ENCODE results near the gene UQCRHL.
"Not testable (repeated sequence)": the region's sequence is repeated elsewhere in the genome, so short reads cannot be mapped to it uniquely, and the experiment has no call there.

Gene UQCRHL

DNA sequence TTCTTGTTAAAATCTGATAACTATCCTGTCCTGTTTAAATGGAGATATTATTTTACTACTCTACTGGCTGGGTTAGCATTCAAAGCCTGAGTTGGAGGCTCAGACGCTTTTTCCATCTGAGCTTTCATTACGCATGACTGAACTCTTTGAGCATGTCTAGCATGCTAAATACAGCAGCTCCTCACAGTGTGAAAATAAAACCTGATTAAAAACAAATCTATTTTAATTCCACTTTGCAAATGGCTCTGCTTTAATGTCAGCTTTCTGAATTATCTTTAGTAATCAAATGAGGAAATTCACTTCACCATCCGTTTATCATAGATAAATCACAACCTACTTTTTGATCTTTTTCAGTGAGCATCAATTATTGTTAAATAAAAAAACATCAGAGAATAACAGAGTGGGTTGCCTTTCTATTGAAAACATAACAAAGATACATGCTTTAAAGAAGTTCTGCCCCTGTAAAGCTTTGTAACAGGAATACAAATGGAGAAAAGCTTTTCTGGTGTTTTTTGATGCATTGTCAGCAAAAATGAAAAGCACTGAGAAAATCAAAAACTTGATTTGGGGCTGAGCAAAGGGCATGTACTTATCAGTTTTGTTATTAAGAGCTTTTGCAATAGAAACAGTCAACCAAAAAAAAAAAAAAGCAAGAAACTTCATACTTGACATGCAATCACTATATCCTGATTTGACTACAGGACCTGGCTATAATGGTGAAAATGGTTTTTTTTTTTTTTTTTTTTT, 36.5 kb upstream of the UQCRHL start:
- Mint-ChIP-seq H3K4me3 (no peak overlapping the region), H3K9me3 (no peaks in the 10 kb centered on the region), H3K27me3 (no peaks in the 10 kb centered on the region), H3K36me3 (peaks cover 2% of the 10 kb centered on the region), H3K27ac (no peak overlapping the region), H3K4me1 (peaks cover 28% of the 10 kb centered on the region)
- CTCF ChIA-PET = interaction anchor here (0.7 to 0.8 kb wide), 2 partner anchors 10 to 17 kb away, joined by 3 to 4 read pairs; no protein-coding TSS in a partner anchor
- DNase-seq = no peak

GRCh38 chr1:15838721-15839120, 31.3 kb upstream of the UQCRHL start:
- no peak for DNase-seq
- no peak overlapping the region for H3K27ac Mint-ChIP-seq
- H3K4me3 Mint-ChIP-seq = no peak overlapping the region
- CTCF ChIA-PET = interaction anchor here (0.8 kb wide), 1 partner anchor 16 kb away, joined by 3 read pairs; no protein-coding TSS in a partner anchor
- peaks cover 11% of the 10 kb centered on the region for H3K27me3 Mint-ChIP-seq
- H3K4me1 Mint-ChIP-seq = peaks cover 19% of the 10 kb centered on the region
- no peaks in the 10 kb centered on the region for H3K9me3 Mint-ChIP-seq
- no peaks in the 10 kb centered on the region for H3K36me3 Mint-ChIP-seq

DNA sequence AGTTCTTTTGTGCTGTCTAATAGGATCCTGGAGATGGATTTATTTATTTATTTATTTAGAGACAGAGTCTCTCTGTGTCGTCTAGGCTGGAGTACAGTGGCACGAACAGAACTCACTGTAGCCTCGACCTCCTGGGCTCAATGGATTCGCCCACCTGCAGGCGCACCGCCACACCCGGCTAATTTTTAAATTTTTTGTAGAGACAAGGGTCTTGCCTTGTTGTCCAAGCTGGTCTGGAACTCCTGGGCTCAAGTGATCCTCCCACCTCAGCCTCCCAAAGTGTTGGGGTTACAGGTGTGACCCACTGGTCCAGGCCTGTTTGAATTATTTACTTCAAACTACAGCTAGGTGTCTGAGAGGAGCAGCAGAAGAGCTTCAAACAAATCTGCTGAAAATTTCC, 30.5 kb upstream of the UQCRHL start:
- Mint-ChIP-seq H3K4me1 (peaks cover 22% of the 10 kb centered on the region), H3K36me3 (no peaks in the 10 kb centered on the region), H3K9me3 (no peaks in the 10 kb centered on the region), H3K27me3 (peaks cover 11% of the 10 kb centered on the region), H3K4me3 (peak overlapping the region; percentile 85), H3K27ac (peak overlapping the region; percentile 45)
- CTCF ChIA-PET = interaction anchor here (0.8 kb wide), 1 partner anchor 16 kb away, joined by 3 read pairs; no protein-coding TSS in a partner anchor
- no peak for DNase-seq

DNA sequence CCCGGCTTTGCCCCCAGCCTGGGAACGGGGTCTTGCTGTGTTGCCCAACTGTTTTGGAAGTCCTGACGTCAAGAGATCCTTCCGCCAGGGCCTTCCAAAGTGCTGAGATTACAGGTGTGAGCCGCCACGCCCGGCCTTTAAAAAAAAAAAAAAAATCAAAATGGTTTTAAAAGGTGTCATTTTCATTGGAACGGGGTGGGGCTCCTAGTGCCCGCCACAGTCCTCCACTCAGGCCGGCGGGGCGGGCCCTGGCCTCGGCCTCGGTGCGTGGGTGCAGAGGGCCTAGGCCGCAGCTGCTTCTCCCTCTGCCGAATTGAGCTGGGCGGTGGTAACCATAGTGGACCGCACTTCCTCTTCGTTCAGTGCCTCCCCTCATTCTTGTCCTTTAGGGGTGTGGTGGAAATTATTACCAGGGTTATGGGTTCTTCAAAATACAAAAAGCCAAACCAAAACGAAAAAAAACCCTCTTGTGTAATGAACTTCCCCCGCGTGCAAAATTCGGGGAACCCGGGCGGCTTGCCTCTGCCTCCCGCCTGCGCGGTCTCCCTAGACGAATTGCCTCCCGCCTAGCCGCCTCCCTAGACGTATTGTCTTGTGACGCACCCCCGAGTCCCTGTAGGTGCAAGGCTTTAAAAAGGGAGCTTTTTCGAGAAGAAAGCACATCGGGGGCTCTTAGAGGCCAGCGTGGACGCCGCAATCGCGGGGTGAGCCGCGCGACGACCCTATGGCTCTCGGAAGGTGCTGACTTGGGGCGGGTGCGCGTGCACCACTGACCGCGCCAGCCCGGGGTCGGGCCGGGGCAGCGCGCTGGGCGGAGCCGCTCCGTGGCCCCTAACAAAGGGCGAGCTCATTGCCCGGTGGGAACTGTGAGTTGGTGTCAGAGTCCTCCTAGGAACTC, 29.6 kb upstream of the UQCRHL start:
- peak overlapping the region; percentile 98 for H3K27ac Mint-ChIP-seq
- DNase-seq = peak; percentile 70
- peaks cover 11% of the 10 kb centered on the region for H3K27me3 Mint-ChIP-seq
- H3K4me3 Mint-ChIP-seq = peak overlapping the region; percentile 85
- no peaks in the 10 kb centered on the region for H3K36me3 Mint-ChIP-seq
- H3K4me1 Mint-ChIP-seq = peaks cover 26% of the 10 kb centered on the region
- H3K9me3 Mint-ChIP-seq = no peaks in the 10 kb centered on the region
- CTCF ChIA-PET = no interaction called here

- H3K27ac Mint-ChIP-seq = peak overlapping the region; percentile 98
- peaks cover 11% of the 10 kb centered on the region for H3K27me3 Mint-ChIP-seq
- peaks cover 31% of the 10 kb centered on the region for H3K4me1 Mint-ChIP-seq
- H3K9me3 Mint-ChIP-seq, DNase-seq, H3K36me3 Mint-ChIP-seq, CTCF ChIA-PET: not testable (repeated sequence)
- peak overlapping the region; percentile 85 for H3K4me3 Mint-ChIP-seq
These were observed 29.0 kb upstream of the UQCRHL start for GRCh38 chr1:15836511-15836771.

- Mint-ChIP-seq H3K27ac (peak overlapping the region; percentile 98), H3K9me3 (no peaks in the 10 kb centered on the region), H3K36me3 (peaks cover 5% of the 10 kb centered on the region), H3K4me3 (peak overlapping the region; percentile 85), H3K27me3 (peaks cover 11% of the 10 kb centered on the region), H3K4me1 (peaks cover 32% of the 10 kb centered on the region)
- CTCF ChIA-PET = interaction anchor here (0.7 kb wide), 1 partner anchor 20 kb away, joined by 3 read pairs; no protein-coding TSS in a partner anchor
- DNase-seq = peak; percentile 99
These were observed 28.5 kb upstream of the UQCRHL start for GRCh38 chr1:15835741-15836510.

DNA sequence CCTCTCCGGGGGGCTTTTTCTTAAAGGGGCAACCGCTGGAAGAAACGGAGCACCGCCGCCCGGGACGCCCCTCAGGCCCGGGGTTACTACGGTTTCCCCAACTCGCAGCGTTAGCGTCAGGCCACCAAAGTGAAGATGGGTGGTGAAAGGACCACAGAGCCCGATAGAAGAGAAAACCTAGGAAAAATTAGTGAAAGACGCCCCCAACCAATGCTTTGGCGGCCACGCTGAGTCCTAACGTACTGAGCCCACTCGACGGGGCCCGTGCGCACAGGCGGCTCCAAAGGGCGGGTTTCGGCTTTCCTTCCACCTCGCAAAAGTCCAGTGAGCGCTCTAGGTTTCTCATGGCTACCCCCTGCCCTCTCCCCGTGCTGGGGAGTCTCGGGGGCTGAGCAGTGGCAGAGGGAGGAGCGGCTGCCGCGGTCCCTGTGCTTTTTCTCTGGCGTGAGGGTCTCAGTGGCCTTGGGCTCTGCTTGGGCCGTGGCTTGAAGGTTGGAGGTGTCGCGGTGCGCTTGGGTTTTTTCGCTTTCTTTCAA, 27.8 kb upstream of the UQCRHL start:
- Mint-ChIP-seq H3K4me3 (peak overlapping the region; percentile 85), H3K27ac (peak overlapping the region; percentile 98), H3K36me3 (peaks cover 9% of the 10 kb centered on the region), H3K27me3 (peaks cover 11% of the 10 kb centered on the region), H3K4me1 (peaks cover 38% of the 10 kb centered on the region), H3K9me3 (no peaks in the 10 kb centered on the region)
- DNase-seq = no peak
- CTCF ChIA-PET = interaction anchor here (0.7 kb wide), 1 partner anchor 20 kb away, joined by 3 read pairs; no protein-coding TSS in a partner anchor

DNA sequence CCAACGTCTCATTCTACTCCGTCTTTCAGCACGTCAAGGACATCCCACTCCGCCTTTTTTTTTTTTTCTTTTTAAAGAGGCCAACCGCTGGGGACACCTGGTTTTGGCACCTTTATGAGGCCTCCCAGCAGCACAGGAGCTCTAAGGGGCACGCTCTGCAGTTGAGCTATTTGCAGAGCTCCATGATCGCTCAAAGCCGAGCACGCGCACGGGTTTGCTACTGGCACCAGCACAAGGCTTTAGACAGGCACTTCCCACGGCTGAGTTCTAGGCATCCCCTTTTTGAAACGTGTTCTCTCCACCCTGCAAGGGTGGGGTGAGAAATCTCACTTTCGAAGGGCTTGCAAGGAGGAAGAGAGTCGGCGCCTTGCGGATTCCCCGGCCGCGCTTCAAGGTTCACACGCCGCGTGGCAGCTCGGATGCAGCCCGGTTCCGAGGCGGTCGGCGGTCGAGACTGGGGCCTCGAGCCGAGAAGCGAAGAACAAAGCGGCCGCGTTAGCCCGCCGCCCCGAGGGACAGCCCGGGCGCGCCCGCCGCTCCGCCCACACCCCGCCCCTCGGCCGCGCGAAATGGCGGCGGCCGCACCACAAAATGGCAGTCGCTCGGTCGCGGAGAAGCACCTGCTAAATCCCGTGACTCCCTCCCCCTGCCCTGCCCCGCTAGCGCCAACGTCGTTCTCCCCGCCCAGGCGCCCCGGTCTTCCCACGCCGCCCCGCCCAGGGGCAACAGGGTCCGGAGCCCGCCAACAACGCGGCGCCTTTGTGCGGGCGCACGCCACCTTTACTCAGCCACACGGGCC, 27.2 kb upstream of the UQCRHL start:
- H3K4me1 Mint-ChIP-seq = peaks cover 45% of the 10 kb centered on the region

GRCh38 chr1:15833842-15834405, 26.5 kb upstream of the UQCRHL start:
- Mint-ChIP-seq H3K4me1 (peaks cover 50% of the 10 kb centered on the region), H3K36me3 (peaks cover 10% of the 10 kb centered on the region), H3K27ac (peak overlapping the region; percentile 98), H3K27me3 (peaks cover 11% of the 10 kb centered on the region), H3K4me3 (peak overlapping the region; percentile 85), H3K9me3 (no peaks in the 10 kb centered on the region)
- no peak for DNase-seq
- CTCF ChIA-PET = interaction anchor here (0.6 to 1.7 kb wide), 7 partner anchors 9 to 18 kb away, joined by 3 to 12 read pairs (median 5); partner anchors contain the start of gene SPEN

More for the DNA sequence above, 27.2 kb upstream of the UQCRHL start:
- DNase-seq = peak; percentile 92
- Mint-ChIP-seq H3K27me3 (peaks cover 11% of the 10 kb centered on the region), H3K4me3 (peak overlapping the region; percentile 85), H3K36me3 (peaks cover 10% of the 10 kb centered on the region), H3K9me3 (no peaks in the 10 kb centered on the region), H3K27ac (peak overlapping the region; percentile 98)
- CTCF ChIA-PET = interaction anchor here (0.6 to 1.7 kb wide), 4 partner anchors 9 to 19 kb away, joined by 3 to 7 read pairs (median 4); no protein-coding TSS in a partner anchor

DNA sequence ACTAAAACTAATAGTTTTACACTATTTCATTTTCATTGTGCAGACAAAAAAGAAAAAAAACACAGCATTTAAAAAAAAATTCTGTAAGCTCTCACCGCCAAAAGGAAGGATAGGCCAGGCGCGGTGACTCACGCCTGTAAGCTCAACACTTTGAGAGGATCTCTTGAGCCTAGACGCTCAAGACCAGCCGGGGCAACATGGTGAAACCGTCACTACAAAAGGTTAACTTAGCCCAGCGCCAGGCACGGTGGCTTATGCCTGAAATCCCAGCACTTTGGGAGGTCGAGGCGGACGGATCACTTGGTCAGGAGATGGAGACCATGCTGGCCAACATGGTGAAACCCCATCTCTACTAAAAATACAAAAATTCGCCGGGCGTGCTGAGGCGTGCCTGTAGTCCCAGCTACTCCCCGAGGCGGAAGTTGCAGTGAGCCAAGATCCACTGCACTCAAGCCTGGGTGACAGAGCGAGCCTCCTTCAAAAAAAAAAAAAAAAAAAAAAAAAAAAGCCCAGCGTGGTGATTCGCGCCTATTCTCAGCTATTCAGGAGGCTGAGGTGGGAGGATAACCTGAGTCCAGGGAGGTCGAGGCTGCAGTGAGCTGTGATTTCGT, 25.7 kb upstream of the UQCRHL start:
- DNase-seq = peak; percentile 72
- H3K36me3 Mint-ChIP-seq = peaks cover 10% of the 10 kb centered on the region

DNA sequence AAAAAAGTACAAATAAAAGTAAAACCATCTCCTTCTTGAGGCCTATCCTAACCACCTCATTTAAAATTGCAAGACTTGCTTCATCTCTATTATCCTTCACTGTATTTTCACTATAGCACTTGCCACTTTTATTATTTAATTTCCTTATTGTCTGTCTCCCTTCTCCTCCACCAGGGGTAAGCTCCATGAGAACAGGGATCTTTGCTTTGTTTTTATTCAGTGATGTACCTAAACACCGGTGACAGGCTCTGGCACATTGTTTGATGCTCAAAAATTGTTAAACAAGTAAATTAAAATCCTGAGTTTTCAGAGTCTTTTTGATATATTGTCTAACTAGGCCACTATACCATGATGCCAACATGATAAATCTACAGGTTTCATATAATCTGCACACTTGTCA, 22.8 kb upstream of the UQCRHL start:
- Mint-ChIP-seq H3K9me3 (no peaks in the 10 kb centered on the region), H3K27me3 (peaks cover 3% of the 10 kb centered on the region), H3K36me3 (peaks cover 10% of the 10 kb centered on the region), H3K4me1 (peaks cover 37% of the 10 kb centered on the region), H3K27ac (no peak overlapping the region), H3K4me3 (no peak overlapping the region)
- DNase-seq = no peak
- CTCF ChIA-PET = no interaction called here

More for the DNA sequence above, 25.7 kb upstream of the UQCRHL start:
- peak overlapping the region; percentile 98 for H3K27ac Mint-ChIP-seq
- H3K9me3 Mint-ChIP-seq = no peaks in the 10 kb centered on the region
- peak overlapping the region; percentile 85 for H3K4me3 Mint-ChIP-seq
- peaks cover 50% of the 10 kb centered on the region for H3K4me1 Mint-ChIP-seq
- CTCF ChIA-PET = interaction anchor here (0.8 to 1.7 kb wide), 6 partner anchors 9 to 223 kb away, joined by 3 to 12 read pairs (median 6); partner anchors contain the start of gene SPEN
- peaks cover 11% of the 10 kb centered on the region for H3K27me3 Mint-ChIP-seq

- CTCF ChIA-PET, H3K9me3 Mint-ChIP-seq, H3K27ac Mint-ChIP-seq, DNase-seq, H3K27me3 Mint-ChIP-seq, H3K4me3 Mint-ChIP-seq: not testable (repeated sequence)
- Mint-ChIP-seq H3K36me3 (peaks cover 10% of the 10 kb centered on the region), H3K4me1 (peaks cover 37% of the 10 kb centered on the region)
These were observed 21.5 kb upstream of the UQCRHL start for GRCh38 chr1:15828931-15829330.

Data from activated naive CD4-positive, alpha-beta T cell treated with anti-CD3 and anti-CD28 coated beads, Interleukin-2, amount 10 ng/mL, durations not matched to agents 7 days and 5 days (primary cell).